GM21786 (cell line): ENCODE measurements around the gene RASAL2.
"Not testable (repeated sequence)": the region's sequence is repeated elsewhere in the genome, so short reads cannot be mapped to it uniquely, and the experiment has no call there.

Source experiments
- ATAC-seq: cut with Tn5 transposase; IDR thresholded peaks from one replicate; pipeline ENCODE4 v1.9.1; 2021; ENCODE audit not compliant: unreplicated experiment

The RASAL2 gene

DNA sequence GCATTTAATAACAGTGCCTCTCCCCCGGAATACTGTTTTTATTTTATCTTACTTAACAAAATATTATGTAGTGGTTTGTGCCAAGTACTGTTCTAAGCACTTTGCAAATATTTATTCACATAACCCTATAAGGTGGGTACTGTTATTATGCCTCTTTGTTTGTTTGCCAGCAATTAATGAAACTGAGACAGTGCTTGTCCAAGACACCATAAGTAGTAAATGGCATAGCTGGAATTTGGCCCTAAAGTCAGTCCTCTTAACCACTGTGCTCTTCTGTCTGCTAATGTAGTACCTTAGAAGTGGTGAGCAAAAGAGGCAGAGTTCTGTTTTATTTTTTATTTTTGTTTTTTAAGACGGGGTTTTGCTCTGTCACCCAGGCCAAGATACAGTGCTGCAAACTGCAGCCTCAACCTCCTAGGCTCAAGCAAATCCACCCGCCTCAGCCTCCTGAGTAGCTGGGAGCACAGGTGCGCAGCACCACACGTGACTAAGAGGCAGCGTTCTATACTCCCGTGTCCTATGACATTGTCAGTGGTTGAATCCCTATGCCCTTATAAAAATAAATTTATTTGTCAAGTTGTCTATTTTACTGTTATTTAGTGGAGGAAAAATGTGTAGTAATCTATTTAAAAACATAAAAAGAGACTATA is 237.1 kb downstream of the RASAL2 start:
- ATAC-seq = no peak

DNA sequence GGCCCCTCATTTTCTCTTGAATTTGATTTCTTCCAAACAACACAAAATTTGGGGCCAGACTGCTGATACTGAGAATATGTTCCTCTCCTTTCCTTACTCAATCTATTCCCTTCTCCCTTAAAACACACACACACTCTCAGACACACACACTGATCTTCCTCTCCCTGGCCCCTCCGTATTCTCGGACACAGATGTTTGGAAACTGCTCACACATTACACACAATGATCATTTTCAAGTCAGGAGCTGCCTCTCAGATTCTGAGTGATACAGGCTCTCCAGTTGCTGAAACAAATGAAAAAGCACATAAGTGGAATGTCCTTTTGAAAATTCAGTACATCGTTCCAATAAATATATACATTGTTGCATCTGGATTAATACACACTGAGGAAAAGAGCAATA is 241.5 kb downstream of the RASAL2 start:
- ATAC-seq = no peak

DNA sequence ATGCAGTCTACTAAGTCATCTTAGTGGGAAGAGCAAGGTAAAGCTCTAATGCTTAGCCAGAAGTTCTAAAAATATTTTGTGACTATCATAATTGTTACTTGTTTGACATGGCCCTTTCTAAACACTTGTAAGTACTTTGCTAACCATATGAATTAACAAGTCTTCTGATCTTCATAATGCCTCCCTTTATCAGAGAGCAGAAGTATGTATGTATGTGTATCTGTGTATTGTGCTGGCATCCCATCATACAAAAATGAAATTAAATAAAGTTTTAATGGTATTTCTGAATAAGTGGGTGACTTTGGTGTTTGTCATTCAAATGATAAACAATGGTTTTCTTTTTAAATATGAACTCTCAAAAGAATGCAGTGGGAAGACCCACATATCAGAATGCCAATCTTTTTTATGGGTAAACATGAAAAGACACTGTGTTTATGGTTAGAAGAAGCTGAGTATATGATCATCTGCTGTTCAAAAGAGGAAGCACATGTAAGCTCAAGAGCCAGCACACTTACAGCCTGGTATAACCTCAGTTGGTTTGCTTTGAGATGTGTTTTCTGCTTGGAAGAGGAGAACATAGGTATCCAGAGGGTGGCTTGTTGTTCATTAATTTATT is 243.3 kb downstream of the RASAL2 start:
- no peak for ATAC-seq

DNA sequence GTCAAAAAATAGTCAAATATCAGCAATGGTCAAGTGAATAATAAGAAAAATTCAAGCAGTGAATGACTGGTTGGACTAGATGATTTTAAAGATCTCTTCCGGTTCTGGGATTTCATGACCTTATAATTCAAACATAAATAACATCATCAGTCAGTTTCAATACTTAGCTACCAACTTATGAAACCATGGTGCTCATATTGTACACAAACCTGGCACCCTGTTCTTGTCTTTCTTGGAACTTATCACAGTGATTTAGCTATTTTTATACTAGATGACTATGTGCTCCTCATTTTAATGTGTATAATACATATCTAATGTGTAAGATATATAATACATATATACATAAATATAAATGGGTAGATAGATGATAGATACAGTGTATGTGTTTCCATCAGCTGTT is 245.9 kb downstream of the RASAL2 start:
- no peak for ATAC-seq

DNA sequence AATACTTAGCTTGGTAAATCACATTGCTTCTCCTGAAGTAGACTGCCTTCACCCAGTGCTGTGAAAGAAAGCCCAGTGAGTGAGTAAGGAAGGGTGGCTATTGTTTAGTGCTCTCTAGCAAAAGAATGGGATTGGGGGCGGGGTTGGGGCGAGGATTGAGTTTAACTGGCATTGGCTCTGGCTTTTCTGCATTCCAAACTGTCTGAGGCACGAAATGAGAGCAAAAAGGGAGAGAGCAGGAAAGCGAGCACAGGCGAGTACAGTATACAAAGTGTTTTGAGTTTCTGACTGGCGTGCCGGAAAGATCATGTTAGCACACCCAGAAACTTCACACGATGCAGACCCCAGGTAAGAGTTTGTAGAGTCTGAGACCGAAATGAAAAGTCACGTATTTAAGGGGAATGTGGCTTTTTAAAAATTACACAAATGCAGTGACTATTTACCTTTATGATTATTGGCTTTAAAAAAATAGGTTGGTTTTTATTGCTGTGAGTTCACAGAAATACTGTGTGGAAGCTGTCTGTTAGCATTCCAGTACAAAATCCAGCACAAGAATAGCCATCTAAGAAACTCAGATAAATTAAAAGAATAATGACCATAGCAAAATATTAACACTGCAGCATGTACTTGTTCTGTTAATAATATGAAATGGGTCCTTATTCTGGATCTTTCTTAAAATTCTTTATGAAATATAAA is 247.5 kb downstream of the RASAL2 start:
- ATAC-seq = no peak

DNA sequence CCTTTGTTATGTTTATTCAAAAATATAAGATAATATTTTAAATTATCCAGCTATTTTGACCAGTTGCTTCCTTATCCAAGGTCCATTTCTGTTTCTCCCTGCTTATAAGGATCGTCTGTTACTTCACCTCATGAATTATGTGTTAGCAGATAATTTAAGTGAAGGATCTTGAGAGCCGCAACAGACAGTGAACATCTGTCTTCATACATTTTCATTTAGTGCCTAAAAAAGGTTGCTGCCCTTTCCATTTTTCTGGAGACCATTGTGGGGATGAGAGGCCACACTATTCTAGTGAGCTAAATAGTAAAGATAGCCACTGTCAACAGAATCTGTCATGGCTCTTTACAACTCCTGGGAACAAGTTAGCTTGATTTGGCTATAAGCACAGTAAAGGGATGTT is 248.8 kb downstream of the RASAL2 start:
- ATAC-seq = no peak

DNA sequence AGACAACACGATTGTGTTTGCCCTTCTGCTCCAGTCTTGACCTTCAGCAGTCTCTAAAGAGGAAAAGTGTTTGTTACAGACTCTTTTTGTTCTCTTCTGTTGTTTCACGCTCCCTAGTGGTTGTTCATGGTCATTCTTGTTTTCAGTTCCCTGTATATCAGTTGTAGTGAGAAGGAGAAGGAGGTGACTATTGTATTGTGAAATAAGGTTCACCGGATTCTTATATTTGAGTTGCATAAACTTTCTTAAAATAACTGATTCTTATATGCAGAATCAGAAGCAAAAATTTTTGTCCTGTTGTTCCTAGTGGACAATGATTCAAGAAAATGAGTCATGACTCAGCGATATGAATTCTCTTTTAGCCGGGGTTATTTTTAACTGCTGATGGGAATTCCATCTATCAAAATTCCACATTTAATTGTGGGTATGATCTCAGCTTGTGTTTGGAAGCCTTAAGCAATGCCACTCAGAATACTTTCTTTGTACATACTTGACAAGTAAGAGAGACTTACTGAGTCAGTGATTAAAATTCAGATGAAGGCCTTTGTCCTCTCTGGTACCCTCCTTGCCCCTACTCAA is 250.7 kb downstream of the RASAL2 start:
- ATAC-seq = no peak

DNA sequence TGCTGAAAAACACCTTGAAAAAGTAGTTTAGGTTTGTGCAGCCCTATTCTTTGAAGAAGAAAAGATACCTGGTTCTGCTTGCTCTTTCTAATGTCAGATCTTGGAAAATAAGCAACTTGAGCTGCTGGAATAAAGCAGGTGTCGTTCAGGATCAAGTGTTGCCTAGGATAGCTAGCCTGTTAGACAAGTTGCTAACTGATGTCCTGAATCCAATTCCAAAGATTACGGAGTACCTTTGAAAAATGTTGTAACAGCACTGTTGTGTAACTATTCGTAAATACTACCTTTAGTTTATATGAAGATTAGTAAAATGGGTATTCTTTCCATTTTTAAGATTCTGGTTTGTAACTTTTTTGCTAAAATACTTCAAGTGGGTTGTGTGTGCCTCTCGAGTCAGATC is 251.3 kb downstream of the RASAL2 start:
- no peak for ATAC-seq

DNA sequence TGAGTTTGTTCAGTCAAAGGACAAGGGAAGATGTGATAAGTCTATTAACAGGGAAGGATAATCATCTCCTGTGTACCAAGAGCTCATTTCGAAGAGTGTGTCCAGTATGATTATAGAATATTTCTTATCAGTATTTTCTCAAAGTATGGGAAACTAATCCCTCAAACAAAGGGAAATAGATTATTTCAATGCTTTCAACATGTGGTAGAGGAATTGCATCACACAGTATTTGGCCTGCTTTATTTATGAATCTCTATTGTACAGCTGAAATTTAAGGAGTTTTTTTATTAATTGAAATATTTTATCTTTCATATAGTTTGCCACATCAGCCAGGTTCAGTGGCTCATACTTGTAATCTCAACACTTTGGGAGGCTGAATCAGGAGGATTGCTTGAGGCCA is 251.9 kb downstream of the RASAL2 start:
- ATAC-seq = no peak

DNA sequence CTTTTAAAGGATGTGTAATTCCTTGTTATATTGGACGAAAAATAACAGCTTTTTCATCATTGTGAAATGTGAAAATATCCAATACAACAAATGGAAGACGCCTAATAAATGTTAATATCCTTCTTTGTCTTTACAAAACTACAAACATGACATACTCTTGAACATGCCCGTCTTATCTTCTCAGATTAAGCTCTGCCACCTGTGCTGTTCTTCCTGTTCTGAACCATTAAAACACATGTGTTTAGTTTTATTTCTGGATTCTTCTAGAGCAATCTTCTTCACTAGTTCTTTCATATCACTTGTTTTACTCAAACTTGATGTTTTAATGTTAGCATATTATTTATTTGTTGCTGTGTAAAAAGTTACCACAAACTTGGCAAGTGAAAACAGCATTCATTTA is 255.9 kb downstream of the RASAL2 start:
- no peak for ATAC-seq

DNA sequence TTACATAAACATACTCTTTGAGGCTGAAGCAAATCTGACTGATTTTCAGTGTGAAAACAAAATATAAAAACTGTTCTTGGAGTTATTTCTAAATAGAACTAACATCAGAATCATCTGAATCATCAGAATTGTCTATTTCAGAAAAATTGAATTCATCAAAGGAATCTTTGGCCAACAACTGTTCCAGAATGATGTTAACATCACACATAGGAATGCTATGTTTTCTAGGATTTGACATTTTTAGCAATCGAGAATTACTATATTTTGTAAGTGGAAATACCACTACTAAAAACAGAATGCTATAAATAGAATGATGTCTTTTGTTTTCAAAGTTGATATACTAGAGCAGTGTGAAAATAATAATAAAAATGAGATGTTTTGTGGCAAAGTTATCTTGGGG is 258.0 kb downstream of the RASAL2 start:
- not testable (repeated sequence) for ATAC-seq

DNA sequence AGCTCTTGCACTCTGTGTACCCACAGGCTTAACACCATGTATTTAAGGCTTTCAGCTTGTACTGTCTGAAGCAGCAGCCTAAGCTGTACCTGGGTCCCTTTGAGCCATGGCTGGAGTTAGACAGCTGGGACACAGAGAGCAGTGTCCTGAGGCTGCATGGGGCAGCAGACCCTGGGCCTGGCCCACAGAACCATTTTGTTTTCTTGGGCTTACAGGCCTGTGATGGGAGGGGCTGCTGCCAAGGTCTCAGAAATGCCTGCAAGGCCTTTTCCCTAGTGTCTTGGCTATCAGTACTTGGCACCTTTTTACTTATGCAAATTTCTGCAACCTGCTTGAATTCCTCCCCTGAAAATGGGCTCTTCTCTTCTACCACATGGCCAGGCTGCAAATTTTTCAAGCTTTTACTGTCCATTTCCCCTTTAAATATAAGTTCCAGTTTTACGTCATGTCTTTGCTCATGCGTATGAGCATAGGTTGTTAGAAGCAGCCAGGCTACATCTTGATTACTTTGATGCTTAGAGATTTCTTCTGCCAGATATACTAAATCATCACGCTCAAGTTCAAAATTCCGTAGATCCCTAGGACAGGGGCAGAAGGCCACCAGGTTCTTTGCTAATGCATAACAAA is 259.0 kb downstream of the RASAL2 start:
- no peak for ATAC-seq

DNA sequence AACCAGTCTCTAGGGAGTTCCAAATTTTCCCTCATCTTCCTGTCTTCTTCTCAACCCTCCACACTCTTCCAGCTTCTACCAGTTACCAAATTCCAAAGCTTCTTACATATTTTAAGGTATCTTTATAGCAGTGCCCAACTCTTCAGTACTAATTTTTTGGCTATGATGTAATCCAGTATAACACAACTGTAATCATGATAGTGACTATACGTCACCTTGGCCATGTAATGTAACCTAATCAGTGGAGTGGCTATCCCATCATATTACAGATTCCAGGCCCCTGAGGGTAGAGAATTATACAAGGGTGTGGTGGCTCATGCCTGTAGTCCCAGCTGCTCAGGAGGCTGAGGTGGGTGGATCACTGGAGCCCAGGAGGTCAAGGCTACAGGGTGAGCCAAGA is 259.6 kb downstream of the RASAL2 start:
- no peak for ATAC-seq

DNA sequence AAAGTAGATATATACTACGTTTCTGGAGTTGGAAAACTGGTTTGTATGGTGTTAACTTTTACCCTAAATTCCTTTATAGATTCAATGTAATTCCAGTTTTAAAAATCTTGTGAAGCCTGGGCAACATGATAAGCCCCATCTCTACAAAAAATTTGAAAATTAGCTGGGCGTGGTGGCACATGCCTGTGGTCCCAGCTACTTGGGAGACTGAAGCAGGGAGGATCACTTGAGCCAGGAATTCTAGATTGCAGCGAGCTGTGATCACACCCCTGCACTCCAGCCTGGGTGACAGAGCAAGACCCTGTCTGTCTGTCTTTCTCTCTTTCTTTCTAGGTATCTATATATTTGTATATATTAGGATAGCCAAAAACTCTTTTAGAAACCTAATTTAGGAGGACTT is 260.9 kb downstream of the RASAL2 start:
- ATAC-seq = no peak

DNA sequence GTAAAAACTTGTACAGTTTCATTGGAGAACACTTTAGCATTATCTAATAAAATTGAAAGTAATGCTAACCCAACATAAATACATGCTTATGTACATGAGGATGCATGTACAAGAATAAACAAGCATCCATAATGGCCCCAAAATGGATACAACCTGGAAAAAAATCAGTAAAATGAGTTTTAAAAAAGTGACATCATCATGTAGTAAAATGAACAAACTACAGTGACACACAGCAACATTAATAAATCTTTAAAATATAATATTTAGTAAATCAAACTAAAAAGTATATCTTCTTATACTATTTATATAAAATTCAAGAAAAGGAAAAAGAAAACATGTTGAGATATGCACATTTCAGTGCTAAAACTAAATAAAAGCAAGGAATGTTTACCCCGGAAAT is 262.4 kb downstream of the RASAL2 start:
- ATAC-seq = no peak

DNA sequence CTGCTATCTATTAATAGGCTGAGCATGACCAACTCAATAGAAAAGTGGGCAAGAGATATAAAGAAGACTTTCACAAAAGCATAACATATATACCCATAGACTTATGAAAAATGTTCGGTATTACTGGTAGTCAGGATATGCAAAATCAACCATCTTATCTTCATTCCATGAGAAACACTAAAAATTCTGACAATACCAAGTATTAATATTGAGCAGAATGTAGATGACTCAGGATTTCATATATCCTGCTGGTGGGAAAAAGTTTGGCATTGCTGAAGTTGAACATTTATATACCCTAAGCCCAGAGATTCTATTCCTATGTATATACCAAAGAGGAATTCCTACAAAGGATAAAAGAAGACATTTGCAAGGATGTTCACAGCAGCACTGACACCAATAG is 264.6 kb downstream of the RASAL2 start:
- ATAC-seq = no peak

DNA sequence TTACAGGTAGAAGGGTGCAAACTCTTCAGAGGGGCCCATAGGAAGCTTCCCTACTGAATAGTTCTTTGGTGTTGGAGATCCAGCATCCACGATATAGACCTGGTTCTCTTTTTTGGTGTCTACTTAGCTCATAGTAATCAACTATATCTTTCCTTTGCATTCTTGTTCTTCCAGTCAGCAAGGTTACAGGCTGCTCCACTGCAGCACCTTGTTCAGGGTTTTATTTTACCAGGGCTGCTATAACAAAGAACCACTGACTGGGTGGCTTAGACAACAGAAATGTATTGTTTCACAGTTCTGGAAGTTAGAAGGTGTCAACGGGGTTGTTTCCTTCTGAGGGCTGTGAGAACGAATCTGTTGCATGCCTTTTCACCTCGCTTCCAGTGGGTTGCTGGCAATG is 266.5 kb downstream of the RASAL2 start:
- no peak for ATAC-seq

DNA sequence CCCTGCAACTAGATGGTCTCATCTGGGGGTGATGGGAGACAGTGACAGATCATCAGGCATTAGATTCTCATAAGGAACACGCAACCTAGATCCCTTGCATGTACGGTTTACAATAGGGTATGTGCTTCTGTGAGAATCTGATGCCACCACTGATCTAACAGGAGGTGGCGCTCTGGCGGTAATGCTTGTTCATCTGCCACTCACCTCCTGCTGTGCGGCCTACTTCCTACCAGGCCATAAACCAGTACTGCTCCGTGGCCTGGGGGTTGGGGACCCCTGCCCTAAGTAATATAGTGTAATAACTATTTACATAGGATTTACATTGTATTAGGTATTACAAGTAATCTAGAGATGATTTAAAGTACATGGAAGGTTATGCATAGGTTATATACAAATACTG is 267.9 kb downstream of the RASAL2 start:
- ATAC-seq = peak; percentile 64

DNA sequence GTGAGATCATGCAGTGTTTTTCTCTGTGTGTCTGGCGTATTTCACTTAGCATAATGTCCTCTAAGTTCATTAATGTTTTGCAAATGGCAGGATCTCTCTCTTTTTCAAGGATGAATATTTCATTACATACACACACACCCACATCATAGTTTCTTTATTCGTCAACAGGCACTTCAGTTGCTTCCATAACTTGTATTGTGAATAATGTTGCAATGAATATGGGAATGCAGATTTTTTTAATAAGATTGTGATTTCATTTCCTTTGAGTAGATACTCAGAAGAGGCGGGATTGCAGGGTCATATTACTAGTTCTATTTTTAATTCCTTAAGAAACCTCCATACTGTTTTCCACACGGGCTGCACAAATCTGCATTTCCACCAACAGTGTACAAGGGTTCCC is 268.8 kb downstream of the RASAL2 start:
- no peak for ATAC-seq

DNA sequence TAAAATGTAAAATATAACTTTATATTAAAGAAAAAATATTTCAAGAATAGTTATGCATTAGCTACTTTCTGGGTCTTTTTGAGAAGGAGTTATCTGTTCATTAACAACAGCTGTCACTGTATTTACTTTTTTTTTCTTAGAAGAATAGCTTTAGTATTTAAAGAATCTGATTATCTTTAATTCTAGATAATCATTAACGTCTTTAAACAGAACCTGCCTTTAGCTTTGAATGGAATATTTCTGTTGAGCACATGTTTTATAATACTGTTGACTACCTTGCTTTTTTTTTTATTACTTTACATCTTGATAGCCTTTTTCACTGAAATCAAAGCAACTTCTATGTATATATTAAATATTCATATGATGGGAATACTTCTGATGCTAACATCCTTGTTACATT is 270.9 kb downstream of the RASAL2 start:
- no peak for ATAC-seq

DNA sequence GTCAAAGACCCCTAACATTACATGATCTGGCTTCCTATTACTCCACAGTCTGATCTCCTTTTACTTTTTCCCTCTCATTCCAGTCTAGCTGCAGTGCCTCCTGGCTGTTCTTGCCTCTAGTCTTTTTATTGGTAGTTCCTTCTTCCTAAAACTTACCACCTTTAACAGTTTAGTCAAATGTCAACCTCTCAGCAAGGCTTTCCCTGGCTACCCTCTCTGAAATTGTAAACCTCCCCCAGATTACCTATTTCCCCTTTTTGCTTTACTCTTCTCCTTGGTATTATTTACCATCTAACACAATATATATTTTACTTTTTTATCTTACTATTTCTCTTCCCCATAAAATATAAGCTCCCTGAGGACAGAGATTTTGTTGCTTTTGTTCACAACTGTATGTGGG is 273.2 kb downstream of the RASAL2 start:
- no peak for ATAC-seq

DNA sequence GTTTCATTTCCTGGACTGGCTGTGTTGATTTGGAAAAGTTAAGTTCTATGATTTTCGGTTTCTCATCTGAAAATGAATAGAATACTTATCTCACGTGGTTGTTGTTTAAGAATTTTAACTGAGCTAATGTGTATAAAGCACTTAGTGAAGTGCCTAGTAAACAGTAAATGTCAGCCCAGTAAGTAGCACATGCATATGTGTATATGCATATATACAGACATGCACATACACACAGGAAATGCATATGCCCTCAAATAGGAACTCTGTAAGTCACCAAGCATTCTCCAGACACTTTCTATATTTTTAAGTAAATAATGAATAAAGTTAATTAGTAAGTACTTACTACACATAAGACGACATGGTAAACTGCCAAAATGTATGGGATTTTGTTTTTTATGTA is 274.3 kb downstream of the RASAL2 start:
- ATAC-seq = no peak
